Endothelial cell of umbilical vein (primary cell): Measurements from ENCODE around the gene IL5RA. TPM values are rescaled to one million over a fixed set of nuclear protein-coding genes. Genes with fewer than 3 reads are reported as not detected.

Experiments used
- BruUV-seq: library from RNA; stranded (reverse); fragments of 400-500 nt; replicated peaks from 2 replicates; lab custom pipeline; 2021; lab: Mats Ljungman, UMichigan
- CTCF ChIA-PET: fragments of 300-600, 350-600 bp; sonication (Branson Sonifier 250); formaldehyde crosslinking; loops from one replicate; lab custom pipeline; 2021; ENCODE audit warnings: antibody characterized with exemption, inconsistent platforms; lab: Charles Lee
- POLR2A ChIA-PET: fragments of 300-600, 350-600 bp; sonication (Branson Sonifier 250); formaldehyde crosslinking; loops from one replicate; lab custom pipeline; 2021; ENCODE audit warnings: antibody characterized with exemption, inconsistent platforms; lab: Charles Lee
- DNase-seq: peaks from one replicate; pipeline ENCODE4 v3.0.0-alpha.2; 2011; ENCODE audit warnings: low read depth, low spot score
- FAIRE-seq: peaks from 2 replicates; lab custom pipeline; 2011; peaks lifted over from hg19 to GRCh38; lab: Jason Lieb, UNC
- H2AFZ ChIP-seq: 2 replicates; pipeline ENCODE4 v1.6.0; 2012; ENCODE audit warnings: low read depth, low read length, control low read depth, inconsistent platforms
- H3K27ac ChIP-seq: 2 replicates; pipeline ENCODE4 v1.5.1; 2011; ENCODE audit warnings: low read depth, mild to moderate bottlenecking, control low read depth, low read length, moderate library complexity; ENCODE audit not compliant: insufficient read depth
- H3K27me3 ChIP-seq, 2 experiments: 2 replicates each; pipeline versions ENCODE4 v1.6.0 to v1.6.1; 2011; ENCODE audit warnings: low read length in 2 of 2, mixed read lengths in 1 of 2; ENCODE audit not compliant: control insufficient read depth in 2 of 2, insufficient read depth in 2 of 2
- H3K36me3 ChIP-seq, 2 experiments: 2 replicates in 1 of 2; 3 replicates in 1 of 2; pipeline ENCODE4 v1.5.1; 2011; ENCODE audit warnings: low read length in 2 of 2, mild to moderate bottlenecking in 1 of 2, moderate library complexity in 1 of 2; ENCODE audit not compliant: control insufficient read depth in 2 of 2, insufficient read depth in 2 of 2; ENCODE audit errors: extremely low read depth in 1 of 2
- H3K4me1 ChIP-seq: 3 replicates; pipeline ENCODE4 v1.5.1; 2011; ENCODE audit warnings: mild to moderate bottlenecking, low read length; ENCODE audit not compliant: control insufficient read depth, insufficient read depth; ENCODE audit errors: extremely low read depth
- H3K4me2 ChIP-seq: 2 replicates; pipeline ENCODE4 v1.6.1; 2011; ENCODE audit warnings: low read length, control low read depth, mixed read lengths; ENCODE audit not compliant: insufficient read depth
- H3K4me3 ChIP-seq, 3 experiments: fragments of 200-600 bp in 1 of 3; sonication (generic), shearing (Covaris generic) in 1 of 3; replicated peaks in 1 of 3; 2 replicates each; pipeline ENCODE4 v1.5.1; 2011 to 2016; ENCODE audit warnings: control low read depth in 3 of 3, low read length in 3 of 3, mild to moderate bottlenecking in 2 of 3, inconsistent platforms in 1 of 3, low read depth in 1 of 3, moderate library complexity in 1 of 3; ENCODE audit not compliant: insufficient read depth in 1 of 3
- H3K79me2 ChIP-seq: 2 replicates; pipeline ENCODE4 v1.6.0; 2012; ENCODE audit warnings: low read length, inconsistent platforms; ENCODE audit not compliant: control insufficient read depth, insufficient read depth
- H3K9ac ChIP-seq: replicated peaks from 2 replicates; pipeline ENCODE3; 2011; ENCODE audit warnings: low read length, control low read depth; ENCODE audit not compliant: insufficient read depth; ENCODE audit errors: extremely low read depth
- H3K9me1 ChIP-seq: replicated peaks from 3 replicates; pipeline ENCODE4 v1.6.0; 2011; ENCODE audit warnings: mild to moderate bottlenecking, low read length; ENCODE audit not compliant: control insufficient read depth, insufficient read depth; ENCODE audit errors: extremely low read depth
- H3K9me3 ChIP-seq: replicated peaks from 2 replicates; pipeline ENCODE4 v1.5.1; 2012; ENCODE audit warnings: low read length, inconsistent platforms; ENCODE audit not compliant: control insufficient read depth, insufficient read depth
- H4K20me1 ChIP-seq: replicated peaks from 2 replicates; pipeline ENCODE3; 2011; ENCODE audit warnings: mild to moderate bottlenecking, low read length; ENCODE audit not compliant: control insufficient read depth, insufficient read depth; ENCODE audit errors: extremely low read depth
- CTCF ChIP-seq, 2 donors: IDR thresholded peaks; 1 replicate in 1 of 2; 2 replicates in 1 of 2; pipeline ENCODE4 v1.5.1; 2011; ENCODE audit warnings: low read length in 2 of 2, mild to moderate bottlenecking in 2 of 2, moderate library complexity in 2 of 2, control low read depth in 1 of 2, inconsistent platforms in 1 of 2, low read depth in 1 of 2; ENCODE audit not compliant: insufficient read depth in 1 of 2; ENCODE audit errors: extremely low read depth in 1 of 2
- EZH2 ChIP-seq: IDR thresholded peaks from 2 replicates; pipeline ENCODE4 v1.6.1; 2012; ENCODE audit warnings: borderline replicate concordance, low read depth, mild to moderate bottlenecking, moderate library complexity, low read length, inconsistent platforms; ENCODE audit not compliant: severe bottlenecking
- FOS ChIP-seq: IDR thresholded peaks from 2 replicates; pipeline ENCODE4 v1.6.1; 2011; ENCODE audit warnings: mild to moderate bottlenecking, low read length, moderate library complexity, borderline replicate concordance; ENCODE audit not compliant: insufficient read depth
- GATA2 ChIP-seq: IDR thresholded peaks from 2 replicates; pipeline ENCODE4 v1.7.0; 2011; ENCODE audit warnings: low read depth, mild to moderate bottlenecking, moderate library complexity, mixed read lengths, low read length; ENCODE audit not compliant: insufficient read length, insufficient read depth
- JUN ChIP-seq: IDR thresholded peaks from 2 replicates; pipeline ENCODE4 v1.6.1; 2011; ENCODE audit warnings: borderline replicate concordance, low read depth; ENCODE audit not compliant: insufficient read length, insufficient read depth
- MAX ChIP-seq: IDR thresholded peaks from 2 replicates; pipeline ENCODE4 v1.6.1; 2011; ENCODE audit not compliant: insufficient read depth, insufficient read length
- MYC ChIP-seq: IDR thresholded peaks from one replicate; pipeline ENCODE4 v1.6.1; 2011; ENCODE audit warnings: mild to moderate bottlenecking, low read depth, low read length
- POLR2A ChIP-seq: IDR thresholded peaks from 2 replicates; pipeline ENCODE4 v1.6.1; 2012; ENCODE audit warnings: low read depth, mild to moderate bottlenecking, control low read depth, low read length
- POLR2AphosphoS5 ChIP-seq: IDR thresholded peaks from 2 replicates; pipeline ENCODE4 v1.6.1; 2012; ENCODE audit warnings: low read depth, mild to moderate bottlenecking, control low read depth, low read length, moderate library complexity; ENCODE audit not compliant: insufficient read depth
- dilution Hi-C: fragments of 300-500 bp; cut with MboI; formaldehyde crosslinking; loops from one replicate; pipeline ENCODE4 v1.15.0; 2019; ENCODE audit warnings: low sequenced_read_pairs; ENCODE audit not compliant: extremely low pct_ligation_motif_present
- intact Hi-C: fragments of 100-400 bp; cut with micrococcal nuclease; formaldehyde crosslinking; loops from one replicate; pipeline ENCODE4 v1.10.0; 2022
- polyA plus RNA-seq, 4 experiments: library from polyadenylated mRNA; depleted of rRNA in 3 of 4; stranded (reverse) in 3 of 4; unstranded in 1 of 4; fragments of >200 nt; gene quantifications; 2 replicates each; pipeline versions ENCODE4 v1.2.1 to v1.2.3, GENCODE V29; 2011 to 2012; ENCODE audit warnings: missing spikeins in 1 of 4
- total RNA-seq: library from RNA; stranded (reverse); gene quantifications from 2 replicates; pipeline ENCODE4 v1.2.3, GENCODE V29; 2021

The IL5RA gene
- total and polyA plus RNA-seq, 2 donors (not counting 3 experiments of a cell fraction or from before 2014, with no cell fraction given) = not detected

GRCh38 chr3:3080309-3080708 lies 29.9 kb downstream of the IL5RA start:
- Histone ChIP-seq H3K4me2 (no peak overlapping the region), H3K79me2 (no peaks in the 10 kb centered on the region), H3K27ac (no peak overlapping the region), H3K27me3 (no peaks in the 10 kb centered on the region), H3K4me3 (no peak overlapping the region), H3K9me3 (no peaks in the 10 kb centered on the region), H3K9me1 (no peaks in the 10 kb centered on the region), H4K20me1 (no peaks in the 10 kb centered on the region), H3K9ac (no peak overlapping the region), H3K4me1 (no peaks in the 10 kb centered on the region), H2AFZ (no peak overlapping the region), H3K36me3 (no peaks in the 10 kb centered on the region)
- dilution Hi-C loops = no loop called here
- FAIRE-seq (no peak), DNase-seq (no peak)
- CTCF ChIA-PET = no interaction called here
- TF ChIP-seq MYC = no peak
- TF ChIP-seq GATA2 = no peak
- no peak for TF ChIP-seq POLR2A
- no peak for TF ChIP-seq MAX
- TF ChIP-seq FOS = no peak
- TF ChIP-seq CTCF (IDR thresholded peaks at IDR 0.05; ENCODE audit: extremely low read depth in 1 of 2, insufficient read depth in 1 of 2, low read depth in 1 of 2, low read length in 2 of 2) = no peak
- no peak for TF ChIP-seq EZH2
- TF ChIP-seq JUN = no peak
- no peak for TF ChIP-seq POLR2AphosphoS5
- POLR2A ChIA-PET = no interaction called here
- intact Hi-C loops = no loop called here
- BruUV-seq = no TSS peak
